CD4-positive, alpha-beta T cell (primary cell): ENCODE data around the gene PLXND1. TPM values are rescaled to one million over a fixed set of nuclear protein-coding genes. Genes with fewer than 3 reads are reported as not detected.

ENCODE experiments used
- ATAC-seq: fragments of 200-7000 bp; cut with Tn5 transposase; one replicate; pipeline ENCODE4 v1.10.0; 2022; ENCODE audit warnings: mild to moderate bottlenecking; ENCODE audit not compliant: poor library complexity
- CTCF ChIA-PET: fragments of 350-600 bp; sonication (Branson Sonifier 250); formaldehyde crosslinking; loops from one replicate; lab custom pipeline; 2021; ENCODE audit warnings: antibody characterized with exemption, inconsistent platforms; lab: Charles Lee
- POLR2A ChIA-PET: fragments of 350-600 bp; sonication (Branson Sonifier 250); formaldehyde crosslinking; loops from one replicate; lab custom pipeline; 2021; ENCODE audit warnings: antibody characterized with exemption, inconsistent platforms; lab: Charles Lee
- DNase-seq, 14 experiments: peaks; one replicate each; pipeline ENCODE4 v3.0.0-alpha.2; 2013 to 2020; ENCODE audit warnings: mixed read lengths in 2 of 14
- H3K27ac ChIP-seq, 2 donors: one replicate each; pipeline versions ENCODE4 v1.5.1 to v1.7.0; 2013; ENCODE audit warnings: low read length in 2 of 2, low read depth in 1 of 2, mild to moderate bottlenecking in 1 of 2
- H3K27me3 ChIP-seq, 2 experiments: 1 replicate in 1 of 2; 2 replicates in 1 of 2; pipeline versions ENCODE4 v1.6.1 to v1.7.0; 2013; ENCODE audit warnings: low read length in 2 of 2, control low read depth in 1 of 2, mild to moderate bottlenecking in 1 of 2, moderate library complexity in 1 of 2; ENCODE audit not compliant: insufficient read depth in 2 of 2, control insufficient read depth in 1 of 2
- H3K36me3 ChIP-seq: one replicate; pipeline ENCODE4 v1.6.1; 2013; ENCODE audit warnings: low read length, control low read depth; ENCODE audit not compliant: insufficient read depth
- H3K4me1 ChIP-seq: one replicate; pipeline ENCODE4 v1.6.1; 2013; ENCODE audit warnings: low read length, control low read depth; ENCODE audit not compliant: insufficient read depth
- H3K4me3 ChIP-seq: one replicate; pipeline ENCODE4 v1.5.1; 2013; ENCODE audit warnings: mild to moderate bottlenecking, low read length, moderate library complexity
- H3K9me3 ChIP-seq, 2 experiments: 1 replicate in 1 of 2; 2 replicates in 1 of 2; pipeline versions ENCODE4 v1.6.1 to v1.7.0; 2013; ENCODE audit warnings: low read length in 2 of 2, mild to moderate bottlenecking in 2 of 2, control low read depth in 1 of 2, moderate library complexity in 1 of 2; ENCODE audit not compliant: control insufficient read depth in 1 of 2, insufficient read depth in 1 of 2
- H3K27ac Mint-ChIP-seq: one replicate; pipeline ENCODE4 v1.8.0; 2020; ENCODE audit warnings: mixed read lengths
- H3K27me3 Mint-ChIP-seq: one replicate; pipeline ENCODE4 v1.8.0; 2021; ENCODE audit warnings: mixed read lengths
- H3K36me3 Mint-ChIP-seq: one replicate; pipeline ENCODE4 v1.8.0; 2021; ENCODE audit warnings: low read depth, mixed read lengths
- H3K4me1 Mint-ChIP-seq: one replicate; pipeline ENCODE4 v1.8.0; 2021; ENCODE audit warnings: low read depth, mixed read lengths
- H3K4me3 Mint-ChIP-seq: one replicate; pipeline ENCODE4 v1.8.0; 2020; ENCODE audit warnings: mild to moderate bottlenecking, mixed read lengths
- H3K9me3 Mint-ChIP-seq: one replicate; pipeline ENCODE4 v1.8.0; 2020; ENCODE audit warnings: mixed read lengths
- CTCF ChIP-seq: fragments of 200-600 bp; IDR thresholded peaks from one replicate; pipeline ENCODE4 v1.8.0; 2022; ENCODE audit warnings: antibody characterized with exemption, mild to moderate bottlenecking
- intact Hi-C, 2 experiments: fragments of 100-400 bp; cut with DNase I in 1 of 2; cut with micrococcal nuclease in 1 of 2; formaldehyde crosslinking; loops; one replicate each; pipeline versions ENCODE4 v1.15.1 to v1.9.0; 2023 to 2025; cut with DNase I, micrococcal nuclease
- total RNA-seq, 174 experiments: library from RNA in 2 of 174; stranded (reverse) in 2 of 174; gene quantifications; one replicate each; pipeline ENCODE4 v1.2.3 and lab custom pipeline; 2021 to 2026

PLXND1 gene
- total RNA-seq, 2 experiments from 2014 or later = 61.7 to 62.5 TPM

- Mint-ChIP-seq H3K4me1 (no peaks in the 10 kb centered on the region), H3K4me3 (no peak overlapping the region), H3K36me3 (no peaks in the 10 kb centered on the region), H3K27me3 (no peaks in the 10 kb centered on the region), H3K27ac (no peak overlapping the region), H3K9me3 (no peaks in the 10 kb centered on the region)
- H3K27ac ChIP-seq = no peak overlapping the region
- no peaks in the 10 kb centered on the region for H3K4me1 ChIP-seq
- H3K4me3 ChIP-seq = no peak overlapping the region
- ChIA-PET CTCF (no interaction called here), POLR2A (no interaction called here)
- intact Hi-C loops = no loop called here
- TF ChIP-seq CTCF = no peak
- ATAC-seq = no peak
- no peaks in the 10 kb centered on the region for H3K27me3 ChIP-seq
- no peak for DNase-seq
- H3K36me3 ChIP-seq = no peaks in the 10 kb centered on the region
- H3K9me3 ChIP-seq = no peaks in the 10 kb centered on the region
These were observed 65.5 kb downstream of the PLXND1 start for GRCh38 chr3:129540776-129541516.

GRCh38 chr3:129539206-129539605, 67.3 kb downstream of the PLXND1 start:
- H3K36me3 ChIP-seq = no peaks in the 10 kb centered on the region
- H3K27ac ChIP-seq = no peak overlapping the region
- H3K4me1 ChIP-seq = no peaks in the 10 kb centered on the region
- CTCF ChIA-PET = no interaction called here
- POLR2A ChIA-PET = no interaction called here
- H3K36me3 Mint-ChIP-seq = no peaks in the 10 kb centered on the region
- intact Hi-C loops = no loop called here
- H3K4me3 Mint-ChIP-seq = no peak overlapping the region
- H3K9me3 ChIP-seq = no peaks in the 10 kb centered on the region
- H3K27me3 Mint-ChIP-seq = no peaks in the 10 kb centered on the region
- no peaks in the 10 kb centered on the region for H3K27me3 ChIP-seq
- H3K9me3 Mint-ChIP-seq = no peaks in the 10 kb centered on the region
- DNase-seq (no peak), ATAC-seq (no peak)
- TF ChIP-seq CTCF = no peak
- H3K4me1 Mint-ChIP-seq = no peaks in the 10 kb centered on the region
- no peak overlapping the region for H3K4me3 ChIP-seq
- no peak overlapping the region for H3K27ac Mint-ChIP-seq

GRCh38 chr3:129536804-129537203, 69.7 kb downstream of the PLXND1 start:
- Histone ChIP-seq H3K9me3 (no peaks in the 10 kb centered on the region), H3K27me3 (no peaks in the 10 kb centered on the region), H3K4me3 (no peak overlapping the region), H3K36me3 (no peaks in the 10 kb centered on the region), H3K27ac (no peak overlapping the region), H3K4me1 (no peaks in the 10 kb centered on the region)
- ChIA-PET POLR2A (no interaction called here), CTCF (no interaction called here)
- intact Hi-C loops = no loop called here
- Mint-ChIP-seq H3K27ac (no peak overlapping the region), H3K27me3 (no peaks in the 10 kb centered on the region), H3K36me3 (no peaks in the 10 kb centered on the region), H3K4me3 (no peak overlapping the region), H3K9me3 (no peaks in the 10 kb centered on the region), H3K4me1 (no peaks in the 10 kb centered on the region)
- TF ChIP-seq CTCF = no peak
- ATAC-seq (no peak), DNase-seq (no peak)
